Fibroblast of skin of back (primary cell): ENCODE results near the gene CFB.
"Not testable (repeated sequence)": the region's sequence is repeated elsewhere in the genome, so short reads cannot be mapped to it uniquely, and the experiment has no call there.

Source experiments
- DNase-seq: peaks from one replicate; pipeline ENCODE4 v3.0.0-alpha.2; 2013

Gene CFB

DNA sequence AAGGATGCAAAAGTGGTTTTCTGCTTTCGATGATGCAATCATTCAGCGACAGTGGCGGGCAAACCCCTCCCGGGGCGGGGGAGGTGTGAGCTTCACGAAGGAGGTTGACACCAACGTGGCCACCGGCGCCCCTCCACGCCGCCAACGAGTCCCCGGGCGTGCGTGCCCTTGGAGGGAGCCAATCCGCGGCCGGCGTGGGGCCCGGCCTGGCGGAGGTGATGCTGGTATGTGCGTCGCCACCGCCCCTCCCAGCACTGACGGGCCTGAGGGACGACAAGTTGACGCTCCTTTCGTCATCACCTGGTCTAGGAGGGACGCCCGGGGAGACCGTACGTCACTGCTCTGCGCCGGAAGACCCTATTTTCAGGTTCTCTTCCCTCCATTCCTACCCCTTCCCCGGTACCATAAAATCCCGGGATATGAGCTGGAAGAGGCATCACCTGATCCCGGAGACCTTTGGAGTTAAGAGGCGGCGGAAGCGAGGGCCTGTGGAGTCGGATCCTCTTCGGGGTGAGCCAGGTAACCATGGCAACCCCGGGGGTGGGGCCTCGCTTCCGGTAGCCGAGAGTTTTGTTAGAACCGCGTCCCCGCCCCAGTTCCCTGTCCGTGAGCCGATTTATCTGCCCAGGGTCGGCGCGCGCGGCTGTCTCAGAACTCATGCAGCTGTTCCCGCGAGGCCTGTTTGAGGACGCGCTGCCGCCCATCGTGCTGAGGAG, 26.3 kb downstream of the CFB start, which contains the start of gene DXO:
DXO (minus strand) TSS at position 146 of the 716 bp plus-strand sequence. CDS start 463 bp downstream, outside the sequence.
- peak; percentile 99 for DNase-seq

DNA sequence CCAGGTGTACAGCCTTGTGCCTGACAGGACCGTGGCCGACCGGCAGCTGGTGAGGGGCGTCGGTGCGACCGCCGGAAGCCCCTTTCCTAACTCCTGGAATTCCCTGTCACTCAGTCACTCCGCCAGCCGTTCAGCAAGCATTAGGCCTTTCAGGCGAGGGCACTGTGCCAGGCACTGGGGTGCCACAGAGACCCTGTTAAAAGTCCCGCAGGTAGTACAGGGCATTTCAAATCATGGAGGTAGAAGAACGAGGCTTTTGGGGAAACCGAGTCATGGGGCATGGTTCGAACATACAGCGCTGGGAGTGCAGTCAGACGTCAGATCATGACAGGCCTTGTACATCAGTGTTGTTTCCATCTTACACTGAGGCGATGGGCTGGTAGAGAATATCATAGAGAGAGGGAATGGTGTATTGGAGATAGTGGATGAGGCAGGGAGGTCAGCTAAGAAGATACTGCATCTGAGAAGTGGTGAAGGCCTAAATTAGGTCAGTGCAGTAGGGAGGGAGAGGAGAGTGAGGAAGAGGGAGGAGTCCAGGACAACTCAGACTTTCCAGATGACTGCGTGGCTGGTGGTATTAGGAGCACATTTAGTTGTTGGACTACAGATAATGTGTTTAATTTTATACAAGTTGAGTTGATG, 26.9 kb downstream of the CFB start:
- DNase-seq = peak; percentile 50

DNA sequence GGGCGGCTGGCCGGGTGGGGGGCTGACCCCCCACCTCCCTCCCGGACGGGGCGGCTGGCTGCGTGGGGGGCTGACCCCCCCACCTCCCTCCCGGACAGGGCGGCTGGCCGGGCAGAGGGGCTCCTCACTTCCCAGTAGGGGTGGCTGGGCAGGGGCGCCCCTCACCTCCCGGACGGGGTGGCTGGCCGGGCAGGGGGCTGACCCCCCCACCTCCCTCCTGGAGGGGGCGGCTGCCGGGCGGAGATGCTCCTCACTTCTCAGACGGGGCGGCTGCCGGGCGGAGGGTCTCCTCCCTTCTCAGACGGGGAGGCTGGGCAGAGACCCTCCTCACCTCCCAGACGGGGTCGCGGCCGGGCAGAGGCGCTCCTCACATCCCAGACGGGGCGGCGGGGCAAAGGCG, 30.2 kb downstream of the CFB start:
- not testable (repeated sequence) for DNase-seq

DNA sequence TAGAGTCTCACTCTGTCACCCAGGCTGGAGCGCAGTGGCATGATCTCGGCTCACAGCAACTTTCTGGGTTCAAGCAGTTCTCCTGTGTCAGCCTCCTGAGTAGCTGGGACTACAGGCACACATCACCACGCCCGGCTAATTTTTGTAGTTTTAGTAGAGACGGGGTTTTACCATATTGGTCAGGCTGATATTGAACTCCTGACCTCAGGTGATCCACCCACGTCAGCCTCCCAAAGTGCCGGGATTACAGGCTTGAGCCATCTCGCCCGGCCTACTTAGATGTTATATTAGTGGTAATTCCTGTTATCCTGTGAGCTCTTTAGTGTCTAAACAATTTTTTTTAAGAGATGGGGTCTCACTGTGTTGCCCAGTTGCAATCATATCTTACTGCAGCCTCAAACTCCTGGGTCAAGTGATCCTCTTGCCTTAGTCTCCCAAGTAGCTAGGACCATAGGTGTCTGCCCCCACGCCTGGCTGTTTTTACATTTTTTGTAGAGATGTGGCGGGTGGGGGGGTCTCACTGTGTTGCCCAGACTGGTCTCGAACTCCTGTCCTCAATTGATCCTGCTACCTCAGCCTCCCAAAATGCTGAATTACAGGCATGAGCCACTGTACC, 32.0 kb downstream of the CFB start:
- no peak for DNase-seq

DNA sequence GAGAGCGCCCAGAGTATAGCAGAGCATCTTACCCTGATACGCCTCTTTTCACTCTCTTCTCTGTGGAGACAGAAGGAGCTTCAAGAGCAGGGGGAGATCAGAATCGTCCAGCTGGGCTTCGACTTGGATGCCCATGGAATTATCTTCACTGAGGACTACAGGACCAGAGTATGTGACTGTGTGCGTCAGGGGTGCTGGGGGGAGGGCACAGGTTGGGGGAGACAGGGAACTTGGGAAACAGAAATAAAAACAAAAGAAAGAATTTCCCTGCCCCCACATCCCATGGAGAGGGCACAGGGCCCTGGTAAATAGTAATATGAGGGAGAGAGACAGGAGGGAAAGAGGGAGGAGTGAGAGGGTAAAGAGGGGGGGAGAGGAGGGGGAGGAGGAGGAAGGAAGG, 32.9 kb downstream of the CFB start:
- no peak for DNase-seq

DNA sequence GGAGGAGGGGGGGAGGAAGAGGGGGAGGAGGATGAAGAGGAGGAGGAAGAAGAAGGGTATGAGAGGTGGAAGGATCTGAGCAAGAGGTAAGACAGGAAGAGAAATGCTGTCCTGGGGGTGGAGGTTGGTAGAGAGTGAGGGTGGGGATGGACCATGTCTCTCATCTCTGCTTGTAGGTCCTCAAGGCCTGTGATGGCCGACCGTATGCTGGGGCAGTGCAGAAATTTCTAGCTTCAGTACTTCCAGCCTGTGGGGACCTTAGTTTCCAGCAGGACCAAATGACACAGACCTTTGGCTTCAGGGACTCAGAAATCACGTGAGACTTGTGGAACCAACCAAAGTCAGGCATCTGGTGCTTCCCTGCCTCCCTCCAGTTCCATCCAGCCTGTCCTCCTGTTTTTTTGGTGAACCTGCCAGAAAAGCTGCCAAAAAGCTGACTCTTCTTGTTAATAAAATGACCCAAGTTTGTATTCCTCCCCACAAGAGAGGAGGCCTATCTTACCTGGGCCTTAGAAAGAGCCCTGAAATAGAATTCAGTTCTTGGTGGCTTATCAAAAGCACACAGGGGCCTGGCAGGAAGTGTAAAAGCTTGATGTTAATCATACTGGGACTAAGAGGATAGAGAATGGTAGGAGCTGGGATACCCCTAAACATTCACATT, 33.5 kb downstream of the CFB start:
- DNase-seq = no peak

DNA sequence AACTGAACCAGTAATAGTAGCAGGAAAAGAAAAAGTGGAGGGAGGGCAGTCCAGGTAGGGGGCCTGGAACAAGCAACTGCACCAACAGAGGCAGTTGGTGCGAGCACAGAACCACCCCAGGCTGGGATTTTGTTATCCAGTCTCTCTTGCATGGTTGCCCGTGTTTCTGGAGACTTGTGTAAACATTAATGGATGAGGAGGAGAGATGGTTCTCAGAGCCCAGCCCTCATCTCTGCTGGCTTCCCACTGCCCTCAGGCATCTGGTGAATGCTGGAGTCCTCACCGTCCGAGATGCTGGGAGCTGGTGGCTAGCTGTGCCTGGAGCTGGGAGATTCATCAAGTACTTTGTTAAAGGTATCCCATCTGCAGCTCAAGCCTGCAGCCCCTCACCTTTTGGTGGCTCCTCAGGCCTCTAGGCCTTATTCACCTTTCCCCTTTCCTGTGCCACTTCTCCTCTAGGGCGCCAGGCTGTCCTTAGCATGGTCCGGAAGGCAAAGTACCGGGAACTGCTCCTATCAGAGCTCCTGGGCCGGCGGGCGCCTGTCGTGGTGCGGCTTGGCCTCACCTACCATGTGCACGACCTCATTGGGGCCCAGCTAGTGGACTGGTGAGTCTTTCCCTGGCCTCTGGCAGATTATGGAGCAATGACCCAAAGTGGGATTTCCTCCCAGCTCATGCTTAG, 34.4 kb downstream of the CFB start:
- not testable (repeated sequence) for DNase-seq

DNA sequence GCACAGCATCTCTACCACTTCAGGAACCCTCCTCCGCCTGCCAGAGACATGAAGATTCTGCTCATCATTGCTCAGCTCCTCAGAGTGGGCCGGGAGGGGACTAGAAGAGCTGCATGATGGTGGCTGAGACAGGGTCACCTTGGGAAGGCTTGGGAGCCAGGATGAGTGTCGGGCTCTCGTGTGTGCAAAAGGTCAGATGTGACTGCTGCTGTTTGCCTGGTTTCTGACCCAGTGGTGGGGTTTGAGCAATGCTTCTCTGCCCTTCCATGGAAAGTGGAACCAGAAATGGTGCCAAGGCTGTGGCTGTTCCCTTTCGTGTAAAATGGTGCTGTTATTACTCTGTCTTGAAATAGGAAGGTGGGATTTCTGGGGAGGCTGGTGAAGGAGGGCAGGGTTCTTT, 35.1 kb downstream of the CFB start:
- not testable (repeated sequence) for DNase-seq

DNA sequence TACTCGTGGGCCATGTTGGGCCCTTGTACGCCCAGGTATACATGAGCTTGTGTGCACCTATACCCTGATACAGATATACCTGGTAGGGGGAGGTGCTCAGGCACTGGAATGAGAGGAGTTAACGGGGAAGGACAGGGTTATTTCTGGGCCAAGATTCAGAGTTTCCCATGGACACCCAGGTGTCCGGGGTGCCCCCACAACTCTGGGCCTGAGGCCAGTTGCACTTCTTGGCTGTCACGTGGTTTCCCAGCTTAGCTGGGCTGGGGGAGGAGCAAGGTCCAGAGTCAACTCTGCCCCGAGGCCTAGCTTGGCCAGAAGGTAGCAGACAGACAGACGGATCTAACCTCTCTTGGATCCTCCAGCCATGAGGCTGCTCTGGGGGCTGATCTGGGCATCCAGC, 35.8 kb downstream of the CFB start, which contains the start of gene C4A:
C4A (plus strand) TSS at position 314 of the 400 bp plus-strand sequence; CDS start at position 365, 51 bp downstream.
- not testable (repeated sequence) for DNase-seq

DNA sequence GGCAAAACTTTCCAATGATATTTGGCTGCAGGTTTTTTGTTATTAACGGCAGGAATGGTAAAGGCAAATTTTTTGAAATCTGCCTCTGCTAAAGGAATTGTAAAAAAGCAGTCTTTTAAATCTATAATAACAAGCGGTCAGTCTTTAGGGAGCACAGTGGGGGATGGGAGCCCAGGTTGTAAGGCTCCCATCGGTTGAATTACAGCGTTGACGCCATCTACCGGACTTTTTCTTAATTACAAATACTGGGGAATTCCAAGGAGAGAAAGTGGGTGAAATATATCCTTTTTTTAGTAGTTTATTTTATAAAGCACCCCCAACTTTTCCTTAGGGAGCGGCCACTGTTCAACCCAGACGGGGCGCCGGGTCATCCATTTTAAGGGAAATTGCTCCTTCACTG, 43.5 kb downstream of the CFB start:
- not testable (repeated sequence) for DNase-seq

DNA sequence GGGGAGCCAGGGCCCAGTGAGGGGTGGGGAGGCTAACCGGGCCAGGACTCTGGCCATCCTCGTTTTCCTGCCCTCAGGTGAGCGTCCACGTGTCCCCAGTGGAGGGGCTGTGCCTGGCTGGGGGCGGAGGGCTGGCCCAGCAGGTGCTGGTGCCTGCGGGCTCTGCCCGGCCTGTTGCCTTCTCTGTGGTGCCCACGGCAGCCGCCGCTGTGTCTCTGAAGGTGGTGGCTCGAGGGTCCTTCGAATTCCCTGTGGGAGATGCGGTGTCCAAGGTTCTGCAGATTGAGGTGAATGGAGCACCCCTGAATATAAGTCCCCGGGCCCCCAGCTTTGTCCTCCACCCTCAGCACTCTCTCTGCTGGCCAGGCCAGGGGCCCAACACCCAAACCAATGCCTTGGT, 48.5 kb downstream of the CFB start:
- not testable (repeated sequence) for DNase-seq

DNA sequence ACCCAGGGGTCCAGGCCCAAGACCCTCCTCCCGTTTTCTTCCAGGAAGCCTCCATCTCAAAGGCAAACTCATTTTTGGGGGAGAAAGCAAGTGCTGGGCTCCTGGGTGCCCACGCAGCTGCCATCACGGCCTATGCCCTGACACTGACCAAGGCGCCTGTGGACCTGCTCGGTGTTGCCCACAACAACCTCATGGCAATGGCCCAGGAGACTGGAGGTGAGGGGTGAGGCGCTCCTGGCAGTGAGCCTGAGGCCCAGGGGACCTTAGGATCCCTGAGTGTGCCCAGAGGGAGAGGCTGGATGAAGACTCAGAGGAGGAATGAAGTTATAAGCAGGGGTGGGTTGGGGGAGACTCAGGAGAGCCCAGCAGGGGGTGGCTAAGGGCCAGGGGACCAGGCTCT, 50.5 kb downstream of the CFB start:
- not testable (repeated sequence) for DNase-seq
